22Rv1 (cell line): ENCODE data around the gene VWA5B1.

Experiments
- H3K27ac ChIP-seq: fragments of 450-650 bp; 2 replicates; pipeline ENCODE4 v1.5.1; 2017
- CTCF ChIP-seq: fragments of 450-650 bp; IDR thresholded peaks from 2 replicates; pipeline ENCODE4 v1.5.1; 2017; ENCODE audit warnings: mild to moderate bottlenecking
- ZFX ChIP-seq: fragments of 450-650 bp; IDR thresholded peaks from 2 replicates; pipeline ENCODE4 v1.6.1; 2017; ENCODE audit warnings: antibody characterized with exemption, borderline replicate concordance

The VWA5B1 gene

GRCh38 chr1:20389571-20389970 is 98.9 kb downstream of the VWA5B1 start:
- no peak for TF ChIP-seq ZFX
- TF ChIP-seq CTCF, result no peak
- no peak overlapping the region for H3K27ac ChIP-seq

- no peak for TF ChIP-seq CTCF
Observed at GRCh38 chr1:20390589-20391331, 100.1 kb downstream of the VWA5B1 start.

GRCh38 chr1:20395255-20395654 is 104.6 kb downstream of the VWA5B1 start:
- no peak for TF ChIP-seq ZFX
- no peak for TF ChIP-seq CTCF
- no peak overlapping the region for H3K27ac ChIP-seq

More at GRCh38 chr1:20390589-20391331, 100.1 kb downstream of the VWA5B1 start:
- H3K27ac ChIP-seq, result no peak overlapping the region

GRCh38 chr1:20398744-20399143 is 108.1 kb downstream of the VWA5B1 start:
- no peak overlapping the region for H3K27ac ChIP-seq
- TF ChIP-seq ZFX (no peak), CTCF (no peak)

GRCh38 chr1:20399196-20399595 is 108.5 kb downstream of the VWA5B1 start:
- H3K27ac ChIP-seq, result no peak overlapping the region
- TF ChIP-seq ZFX (no peak), CTCF (no peak)

- TF ChIP-seq CTCF, result no peak
- TF ChIP-seq ZFX, result no peak
Observed at GRCh38 chr1:20399606-20400180, 109.0 kb downstream of the VWA5B1 start.

GRCh38 chr1:20400341-20401177 is 109.9 kb downstream of the VWA5B1 start:
- TF ChIP-seq CTCF, result no peak
- TF ChIP-seq ZFX, result no peak
- no peak overlapping the region for H3K27ac ChIP-seq

More at GRCh38 chr1:20399606-20400180, 109.0 kb downstream of the VWA5B1 start:
- H3K27ac ChIP-seq, result no peak overlapping the region
